NT2/D1 (cell line): ENCODE results near the gene KRTAP5-3.

ENCODE experiments used
- SUZ12 ChIP-seq: IDR thresholded peaks from 2 replicates; pipeline ENCODE4 v1.6.1; 2011; ENCODE audit not compliant: insufficient read length, insufficient read depth; ENCODE audit errors: extremely low read depth
- YY1 ChIP-seq: IDR thresholded peaks from 2 replicates; pipeline ENCODE4 v1.6.1; 2011; ENCODE audit not compliant: insufficient read length, insufficient read depth
- ZNF274 ChIP-seq: IDR thresholded peaks from 2 replicates; pipeline ENCODE4 v1.6.1; 2011; ENCODE audit warnings: mild to moderate bottlenecking, low read depth, low read length

GRCh38 chr11:1650034-1650917 is 42.0 kb upstream of the KRTAP5-3 start:
- TF ChIP-seq ZNF274 (no peak), SUZ12 (no peak), YY1 (no peak)
